IMR-90 (cell line): ENCODE results near the gene ST8SIA4.

ENCODE experiments used
- CEBPB ChIP-seq: IDR thresholded peaks from 2 replicates; pipeline ENCODE4 v1.6.1; 2012; ENCODE audit warnings: low read depth, low read length, improper control_type of control experiment
- CTCF ChIP-seq: conservative IDR thresholded peaks from 2 replicates; pipeline ENCODE4 v1.5.1; 2012; ENCODE audit warnings: mild to moderate bottlenecking, low read depth, low read length, improper control_type of control experiment
- FOS ChIP-seq: fragments of 150-350 bp; IDR thresholded peaks from 2 replicates; pipeline ENCODE4 v1.6.1; 2016; ENCODE audit warnings: low read depth, low read length
- MAZ ChIP-seq: IDR thresholded peaks from 2 replicates; pipeline ENCODE4 v1.6.1; 2012; ENCODE audit warnings: low read depth, mild to moderate bottlenecking, low read length, improper control_type of control experiment, moderate library complexity, borderline replicate concordance
- POLR2A ChIP-seq: IDR thresholded peaks from 2 replicates; pipeline ENCODE4 v1.6.1; 2012; ENCODE audit warnings: mild to moderate bottlenecking, low read depth, low read length
- RAD21 ChIP-seq: IDR thresholded peaks from 2 replicates; pipeline ENCODE4 v1.6.1; 2012; ENCODE audit warnings: low read length, improper control_type of control experiment

GRCh38 chr5:100860407-100860806 is 42.7 kb downstream of the ST8SIA4 start:
- TF ChIP-seq CTCF = no peak
- TF ChIP-seq POLR2A = no peak
- TF ChIP-seq CEBPB = no peak
- no peak for TF ChIP-seq MAZ
- TF ChIP-seq RAD21 = no peak
- TF ChIP-seq FOS = no peak
